Measurements from ENCODE around the gene PRDM11. TPM values are rescaled to one million over a fixed set of nuclear protein-coding genes. Genes with fewer than 3 reads are reported as not detected.

PRDM11 gene
- total and polyA plus RNA-seq, 2 of the 8 experiments (the other 6 are each of a cell fraction or from before 2014, with no cell fraction given), result 3.6 to 11.7 TPM

DNA sequence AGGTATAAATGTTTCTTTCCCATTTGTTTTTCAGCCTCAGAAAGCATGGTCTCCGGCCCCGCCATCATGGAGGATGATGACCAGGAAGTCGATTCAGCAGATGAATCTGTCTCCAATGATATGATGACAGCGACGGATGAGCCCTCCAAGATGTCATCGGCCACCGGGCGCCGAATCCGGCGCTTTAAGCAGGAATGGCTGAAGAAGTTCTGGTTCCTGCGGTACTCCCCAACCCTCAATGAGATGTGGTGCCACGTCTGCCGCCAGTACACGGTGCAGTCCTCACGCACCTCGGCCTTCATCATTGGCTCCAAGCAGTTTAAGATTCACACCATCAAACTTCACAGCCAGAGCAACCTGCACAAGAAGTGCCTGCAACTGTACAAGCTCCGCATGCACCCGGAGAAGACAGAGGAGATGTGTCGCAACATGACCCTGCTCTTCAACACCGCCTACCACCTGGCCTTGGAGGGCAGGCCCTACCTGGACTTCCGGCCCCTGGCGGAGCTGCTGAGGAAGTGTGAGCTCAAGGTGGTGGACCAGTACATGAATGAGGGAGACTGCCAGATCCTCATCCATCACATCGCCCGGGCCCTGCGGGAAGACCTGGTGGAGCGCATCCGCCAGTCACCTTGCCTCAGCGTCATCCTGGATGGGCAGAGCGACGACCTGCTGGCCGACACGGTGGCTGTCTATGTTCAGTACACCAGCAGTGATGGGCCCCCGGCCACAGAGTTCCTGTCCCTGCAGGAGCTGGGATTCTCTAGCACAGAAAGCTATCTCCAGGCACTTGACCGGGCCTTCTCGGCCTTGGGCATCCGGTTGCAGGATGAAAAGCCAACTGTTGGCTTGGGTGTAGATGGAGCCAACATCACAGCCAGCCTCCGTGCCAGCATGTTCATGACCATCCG is 79.8 kb downstream of the PRDM11 start:
- H3K4me2 ChIP-seq (ENCODE audit: insufficient read depth in 1 of 2, low read depth in 2 of 2, low read length in 2 of 2), result no peak overlapping the region
- no peaks in the 10 kb centered on the region for H3K23me2 ChIP-seq (ENCODE audit: low read depth, low read length)
- H2BK15ac ChIP-seq (ENCODE audit: low read length), result no peak overlapping the region
- H2BK120ac ChIP-seq (replicated peaks; ENCODE audit: low read depth, low read length), result no peak overlapping the region
- no peak for TF ChIP-seq TAF7 (optimal IDR thresholded peaks at IDR 0.05; ENCODE audit: borderline replicate concordance, low read depth, low read length)
- ChIA-PET POLR2A (ENCODE audit: partially characterized antibody) (no interaction called here), CTCF (ENCODE audit: partially characterized antibody) (interaction anchor here (0.6 to 10.0 kb wide), 8 partner anchors 9 to 88 kb away, joined by 3 to 61 read pairs (median 4); no protein-coding TSS in a partner anchor)
- H3K79me1 ChIP-seq (ENCODE audit: low read depth, low read length), result no peaks in the 10 kb centered on the region
- H3K9ac ChIP-seq (replicated peaks in 1 of 4; ENCODE audit: extremely low read depth in 1 of 4, low read depth in 3 of 4, low read length in 3 of 4), result no peak overlapping the region
- no peak overlapping the region for H3K56ac ChIP-seq (replicated peaks; ENCODE audit: insufficient read length, low read depth, low read length)
- H3K9me3 ChIP-seq (ENCODE audit: insufficient read depth in 2 of 2, low read depth in 1 of 2, low read length in 1 of 2), result no peaks in the 10 kb centered on the region
- no peak overlapping the region for H3K18ac ChIP-seq (ENCODE audit: extremely low read depth, low read length)
- H3K27me3 ChIP-seq (replicated peaks in 1 of 4; ENCODE audit: control insufficient read depth in 3 of 4, extremely low read depth in 1 of 4, insufficient read depth in 3 of 4, low read length in 3 of 4), result no peaks in the 10 kb centered on the region; a peak in 1 of 7 replicates
- no peak overlapping the region for H2BK12ac ChIP-seq (ENCODE audit: low read depth, low read length)
- no peak overlapping the region for H2AK5ac ChIP-seq (ENCODE audit: low read depth, low read length)
- no peak overlapping the region for H3K4me3 ChIP-seq (ENCODE audit: extremely low read depth in 1 of 4, insufficient read depth in 2 of 4, low read depth in 3 of 4, low read length in 4 of 4)
- H4K91ac ChIP-seq (replicated peaks; ENCODE audit: insufficient read length, low read length), result no peak overlapping the region
- H3K14ac ChIP-seq (ENCODE audit: insufficient read length), result no peak overlapping the region
- H3K23ac ChIP-seq (ENCODE audit: insufficient read length), result no peak overlapping the region
- peaks cover 0 to 10% (median 4%) of the 10 kb centered on the region in 4 experiments; a peak in 3 of 8 replicates for H3K36me3 ChIP-seq (ENCODE audit: control insufficient read depth in 2 of 4, insufficient read depth in 4 of 4, low read length in 3 of 4)
- FAIRE-seq, result no peak
- 95% methylated on average over 35 of the region's 39 CpGs; no CpG with 5 or more reads in 1 of the 2 experiments for WGBS, 2 experiments (ENCODE audit: extremely low coverage in 1 of 2, insufficient coverage in 1 of 2, insufficient read length in 1 of 2, insufficient replicate concordance in 2 of 2, low coverage in 1 of 2, low lambda C conversion rate in 2 of 2, missing lambda C conversion rate in 1 of 2)
- H4K8ac ChIP-seq (ENCODE audit: extremely low read depth, insufficient read depth, low read length), result no peak overlapping the region; the same call in 1 of the 2 replicates
- no peak overlapping the region for H3K4ac ChIP-seq (replicated peaks; ENCODE audit: insufficient read length, low read depth, low read length)
- H3K27ac ChIP-seq (ENCODE audit: low read depth, low read length), result no peak overlapping the region
- no peaks in the 10 kb centered on the region for H3K79me2 ChIP-seq (ENCODE audit: control insufficient read depth in 1 of 2, insufficient read depth in 2 of 2, low read length in 2 of 2)
- no peak overlapping the region for H4K5ac ChIP-seq (ENCODE audit: insufficient read length, low read depth, low read length)
- no peaks in the 10 kb centered on the region for H3K4me1 ChIP-seq (replicated peaks in 1 of 4; ENCODE audit: control insufficient read depth in 3 of 4, insufficient read depth in 4 of 4, low read length in 3 of 4)
- peaks cover 0 to 2% of the 10 kb centered on the region in 2 experiments for H4K20me1 ChIP-seq (replicated peaks in 1 of 2; ENCODE audit: control insufficient read depth in 1 of 2, insufficient read depth in 2 of 2, low read length in 2 of 2)
- DNase-seq (ENCODE audit: low read depth in 1 of 2, low spot score in 2 of 2), result no peak
- H2BK20ac ChIP-seq (ENCODE audit: low read length), result no peak overlapping the region
- no peak overlapping the region for H2BK5ac ChIP-seq (ENCODE audit: low read depth, low read length)
- no peak overlapping the region for H2AFZ ChIP-seq (ENCODE audit: low read length)

Measured in H1 (cell line).